Measurements from ENCODE around the gene ZNF532.

GRCh38 chr18:58934933-58935577 lies 70.4 kb downstream of the ZNF532 start:
- TF ChIP-seq CTCF (IDR thresholded peaks at IDR 0.05) = no peak
- no peak for TF ChIP-seq POLR2AphosphoS5 (IDR thresholded peaks at IDR 0.05)
